ENCODE measurements around the gene MAGED4.
"Not testable (repeated sequence)": the region's sequence is repeated elsewhere in the genome, so short reads cannot be mapped to it uniquely, and the experiment has no call there.

Gene MAGED4

DNA sequence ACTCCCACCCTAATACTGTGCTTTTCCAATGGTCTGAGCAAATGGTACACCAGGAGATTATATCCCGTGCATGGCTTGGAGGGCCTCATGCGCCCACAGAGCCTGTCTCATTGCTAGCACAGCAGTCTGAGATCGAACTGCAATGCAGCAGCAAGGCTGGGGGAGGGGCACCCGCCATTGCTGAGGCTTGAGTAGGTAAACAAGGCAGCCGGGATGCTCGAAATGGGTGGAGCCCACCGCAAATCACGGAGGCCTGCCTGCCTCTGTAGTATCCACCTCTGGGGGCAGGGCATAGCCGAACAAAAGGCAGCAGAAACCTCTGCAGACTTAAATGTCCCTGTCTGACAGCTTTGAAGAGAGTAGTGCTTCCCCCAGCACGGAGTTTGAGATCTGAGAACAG is 13.6 kb upstream of the MAGED4 start:
- not testable (repeated sequence) for H4K8ac ChIP-seq (ENCODE audit: low read length); H3K4me3 ChIP-seq (ENCODE audit: insufficient read depth in 1 of 2, low read depth in 1 of 2, low read length in 2 of 2); H2BK15ac ChIP-seq (ENCODE audit: low read depth, poor library complexity, severe bottlenecking); H3K18ac ChIP-seq (ENCODE audit: low read depth in 1 of 2, low read length in 2 of 2); H3K4ac ChIP-seq (ENCODE audit: low read depth in 1 of 2, low read length in 2 of 2); H2AFZ ChIP-seq (ENCODE audit: low read depth, low read length); H3K79me1 ChIP-seq (replicated peaks; ENCODE audit: low read length, poor library complexity, severe bottlenecking); H3K9me3 ChIP-seq (ENCODE audit: control insufficient read depth, low read length); H3K4me2 ChIP-seq (ENCODE audit: low read length, poor library complexity, severe bottlenecking); H3K9ac ChIP-seq (ENCODE audit: low read length); H4K91ac ChIP-seq (ENCODE audit: low read length); H3K4me1 ChIP-seq (ENCODE audit: control insufficient read depth, insufficient read depth, low read depth, low read length); H3K27ac ChIP-seq (ENCODE audit: low read length, poor library complexity, severe bottlenecking); H2AK5ac ChIP-seq (ENCODE audit: low read length, severe bottlenecking); DNase-seq; H2BK120ac ChIP-seq (ENCODE audit: low read depth, low read length); H2BK12ac ChIP-seq (ENCODE audit: low read length in 2 of 2); H3K14ac ChIP-seq (ENCODE audit: low read length in 2 of 2); H2BK5ac ChIP-seq (ENCODE audit: low read depth, low read length, poor library complexity, severe bottlenecking); H3K23ac ChIP-seq (ENCODE audit: low read length in 2 of 2); H3K36me3 ChIP-seq (ENCODE audit: control insufficient read depth in 1 of 2, insufficient read depth in 2 of 2, low read depth in 1 of 2, low read length in 2 of 2)
- WGBS: 75% methylated on average over 10 of the region's 10 CpGs
- H3K27me3 ChIP-seq (ENCODE audit: control insufficient read depth in 1 of 2, insufficient read depth in 1 of 2, low read length in 2 of 2): peaks cover 0 to 18% of the 10 kb centered on the region in 2 experiments

DNA sequence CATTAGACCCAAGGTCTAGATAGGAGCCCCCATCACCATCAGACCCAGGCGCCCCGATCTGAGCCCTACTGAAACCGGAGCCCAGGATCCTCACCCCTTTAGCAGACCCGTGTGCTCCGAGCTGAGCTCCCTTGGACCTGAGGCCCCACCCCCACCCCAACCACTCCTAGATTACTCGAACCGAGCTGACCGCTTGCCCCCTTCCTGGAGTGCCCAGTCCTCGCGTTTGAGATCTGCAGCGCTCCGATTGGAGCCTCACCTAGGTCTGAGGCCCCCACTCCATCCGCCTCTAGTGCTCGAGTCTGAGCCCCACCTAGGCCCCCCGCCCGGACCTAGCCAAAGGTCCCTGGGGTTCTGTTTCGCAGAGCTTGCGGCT is 378 bp downstream of the MAGED4 start:
- not testable (repeated sequence) for H3K14ac ChIP-seq (ENCODE audit: low read length in 2 of 2); H3K4me1 ChIP-seq (ENCODE audit: control insufficient read depth, insufficient read depth, low read depth, low read length); H2AK5ac ChIP-seq (ENCODE audit: low read length, severe bottlenecking); H3K36me3 ChIP-seq (ENCODE audit: control insufficient read depth in 1 of 2, insufficient read depth in 2 of 2, low read depth in 1 of 2, low read length in 2 of 2); DNase-seq; H2BK12ac ChIP-seq (ENCODE audit: low read length in 2 of 2); H3K9me3 ChIP-seq (ENCODE audit: control insufficient read depth, low read length); H3K9ac ChIP-seq (ENCODE audit: low read length); H2BK5ac ChIP-seq (ENCODE audit: low read depth, low read length, poor library complexity, severe bottlenecking); H3K27ac ChIP-seq (ENCODE audit: low read length, poor library complexity, severe bottlenecking); H3K23ac ChIP-seq (ENCODE audit: low read length in 2 of 2); H3K27me3 ChIP-seq (ENCODE audit: control insufficient read depth in 1 of 2, insufficient read depth in 1 of 2, low read length in 2 of 2); H4K91ac ChIP-seq (ENCODE audit: low read length); H2BK120ac ChIP-seq (ENCODE audit: low read depth, low read length); H3K18ac ChIP-seq (ENCODE audit: low read depth in 1 of 2, low read length in 2 of 2); H3K79me1 ChIP-seq (replicated peaks; ENCODE audit: low read length, poor library complexity, severe bottlenecking); H2BK15ac ChIP-seq (ENCODE audit: low read depth, poor library complexity, severe bottlenecking); H3K4me2 ChIP-seq (ENCODE audit: low read length, poor library complexity, severe bottlenecking); H3K4me3 ChIP-seq (ENCODE audit: insufficient read depth in 1 of 2, low read depth in 1 of 2, low read length in 2 of 2); H3K4ac ChIP-seq (ENCODE audit: low read depth in 1 of 2, low read length in 2 of 2); H2AFZ ChIP-seq (ENCODE audit: low read depth, low read length); H4K8ac ChIP-seq (ENCODE audit: low read length)
- WGBS: no CpG with 5 or more reads among the region's 18 CpGs

DNA sequence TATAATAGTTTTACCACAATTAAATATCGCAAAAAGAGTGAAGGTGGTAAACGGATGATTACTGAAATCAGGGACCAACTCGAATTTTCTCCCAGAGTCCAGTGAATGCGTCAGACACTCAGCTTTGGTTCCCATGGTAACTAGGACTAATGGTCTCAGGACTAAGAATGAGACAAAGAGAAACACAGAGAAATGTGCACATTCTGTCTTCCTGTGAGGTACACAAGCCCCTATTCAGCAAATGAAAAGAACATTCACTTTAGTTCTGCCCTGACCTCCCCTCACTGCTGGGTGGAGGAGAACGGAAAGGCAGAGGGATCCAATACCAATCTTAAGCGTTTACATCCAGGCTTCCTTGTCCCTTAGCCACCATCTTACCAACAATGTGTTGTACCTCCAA is 26.7 kb downstream of the MAGED4 start:
- H3K9me3 ChIP-seq (ENCODE audit: control insufficient read depth, low read length): not testable (repeated sequence)
- H3K27me3 ChIP-seq (ENCODE audit: control insufficient read depth in 1 of 2, insufficient read depth in 1 of 2, low read length in 2 of 2): peaks cover 0 to 19% of the 10 kb centered on the region in 2 experiments

DNA sequence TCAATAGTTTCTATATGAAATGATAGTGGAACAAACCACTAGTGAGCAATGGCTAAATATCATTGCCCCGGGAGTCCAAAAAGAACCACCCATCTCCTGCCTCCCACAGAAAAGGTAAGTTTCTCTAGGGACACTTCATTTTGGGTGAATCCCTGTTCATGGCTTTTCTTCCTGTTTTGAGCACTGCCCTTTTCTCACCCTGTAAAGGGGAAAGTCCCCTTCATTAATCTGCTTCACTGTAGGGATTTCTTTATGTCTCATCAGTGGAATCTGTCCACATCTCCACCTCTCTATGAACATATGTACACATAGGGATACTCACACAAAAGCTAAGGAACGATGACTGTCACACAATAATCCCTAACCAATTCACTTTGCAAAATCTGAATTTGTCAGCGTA is 28.6 kb downstream of the MAGED4 start:
- WGBS: 86% methylated on average over 3 of the region's 3 CpGs
- Histone ChIP-seq H3K27ac (ENCODE audit: low read length, poor library complexity, severe bottlenecking) (no peak overlapping the region), H3K4ac (ENCODE audit: low read depth in 1 of 2, low read length in 2 of 2) (no peak overlapping the region), H3K9me3 (ENCODE audit: control insufficient read depth, low read length) (no peaks in the 10 kb centered on the region), H3K9ac (ENCODE audit: low read length) (no peak overlapping the region), H2BK15ac (ENCODE audit: low read depth, poor library complexity, severe bottlenecking) (no peak overlapping the region), H2AK5ac (ENCODE audit: low read length, severe bottlenecking) (no peak overlapping the region), H3K79me1 (replicated peaks; ENCODE audit: low read length, poor library complexity, severe bottlenecking) (no peaks in the 10 kb centered on the region), H2AFZ (ENCODE audit: low read depth, low read length) (no peak overlapping the region), H3K27me3 (ENCODE audit: control insufficient read depth in 1 of 2, insufficient read depth in 1 of 2, low read length in 2 of 2) (peaks cover 0 to 26% of the 10 kb centered on the region in 2 experiments), H3K4me3 (ENCODE audit: insufficient read depth in 1 of 2, low read depth in 1 of 2, low read length in 2 of 2) (no peak overlapping the region), H4K91ac (ENCODE audit: low read length) (no peak overlapping the region), H3K4me1 (ENCODE audit: control insufficient read depth, insufficient read depth, low read depth, low read length) (no peaks in the 10 kb centered on the region), H2BK12ac (ENCODE audit: low read length in 2 of 2) (no peak overlapping the region), H3K23ac (ENCODE audit: low read length in 2 of 2) (no peak overlapping the region), H2BK120ac (ENCODE audit: low read depth, low read length) (no peak overlapping the region), H3K18ac (ENCODE audit: low read depth in 1 of 2, low read length in 2 of 2) (no peak overlapping the region), H3K4me2 (ENCODE audit: low read length, poor library complexity, severe bottlenecking) (no peak overlapping the region), H2BK5ac (ENCODE audit: low read depth, low read length, poor library complexity, severe bottlenecking) (no peak overlapping the region), H3K36me3 (ENCODE audit: control insufficient read depth in 1 of 2, insufficient read depth in 2 of 2, low read depth in 1 of 2, low read length in 2 of 2) (no peaks in the 10 kb centered on the region), H4K8ac (ENCODE audit: low read length) (no peak overlapping the region), H3K14ac (ENCODE audit: low read length in 2 of 2) (no peak overlapping the region)
- no peak for DNase-seq

More for the DNA sequence above, 26.7 kb downstream of the MAGED4 start:
- H3K18ac ChIP-seq (ENCODE audit: low read depth in 1 of 2, low read length in 2 of 2); H2AK5ac ChIP-seq (ENCODE audit: low read length, severe bottlenecking); DNase-seq; H3K23ac ChIP-seq (ENCODE audit: low read length in 2 of 2); H3K14ac ChIP-seq (ENCODE audit: low read length in 2 of 2); H2BK120ac ChIP-seq (ENCODE audit: low read depth, low read length); H3K4me2 ChIP-seq (ENCODE audit: low read length, poor library complexity, severe bottlenecking); H3K4ac ChIP-seq (ENCODE audit: low read depth in 1 of 2, low read length in 2 of 2); H3K4me1 ChIP-seq (ENCODE audit: control insufficient read depth, insufficient read depth, low read depth, low read length); H3K9ac ChIP-seq (ENCODE audit: low read length); H4K8ac ChIP-seq (ENCODE audit: low read length); H3K4me3 ChIP-seq (ENCODE audit: insufficient read depth in 1 of 2, low read depth in 1 of 2, low read length in 2 of 2); H3K79me1 ChIP-seq (replicated peaks; ENCODE audit: low read length, poor library complexity, severe bottlenecking); H2BK15ac ChIP-seq (ENCODE audit: low read depth, poor library complexity, severe bottlenecking); H2AFZ ChIP-seq (ENCODE audit: low read depth, low read length); H3K36me3 ChIP-seq (ENCODE audit: control insufficient read depth in 1 of 2, insufficient read depth in 2 of 2, low read depth in 1 of 2, low read length in 2 of 2); H2BK12ac ChIP-seq (ENCODE audit: low read length in 2 of 2); H3K27ac ChIP-seq (ENCODE audit: low read length, poor library complexity, severe bottlenecking); H2BK5ac ChIP-seq (ENCODE audit: low read depth, low read length, poor library complexity, severe bottlenecking); H4K91ac ChIP-seq (ENCODE audit: low read length): not testable (repeated sequence)
- no CpG with 5 or more reads among the region's 6 CpGs for WGBS
